ENCODE results near the gene ECE1. TPM values are rescaled to one million over a fixed set of nuclear protein-coding genes. Genes with fewer than 3 reads are reported as not detected.
A peak's percentile ranks its signal among the peaks of the same experiment; 100 is the strongest.

Gene ECE1
- total and polyA plus RNA-seq, 9 of the 15 experiments (the other 6 are each of a cell fraction or from before 2014, with no cell fraction given): 0.56 to 34.8 (median 11.0) TPM

GRCh38 chr1:21324368-21325141, 34.3 kb upstream of the ECE1 start (continued):
- TF ChIP-seq ATF4 (CRISPR knock-in tag; IDR thresholded peaks at IDR 0.05) (no peak), FOXM1 (IDR thresholded peaks at IDR 0.05; ENCODE audit: low read depth) (no peak), FOXM1 (CRISPR knock-in tag; IDR thresholded peaks at IDR 0.05; ENCODE audit: low read depth) (no peak), PHF21A (IDR thresholded peaks at IDR 0.05; ENCODE audit: borderline replicate concordance, low read depth) (no peak), KLF16 (IDR thresholded peaks at IDR 0.05) (0 out of 2 replicates have a peak, but pooled peaks have one; percentile 10), RBM34 (IDR thresholded peaks at IDR 0.05; ENCODE audit: borderline replicate concordance, insufficient read depth, low read length) (no peak), PKNOX1 (IDR thresholded peaks at IDR 0.05) (peak; percentile 94), BMI1 (IDR thresholded peaks at IDR 0.05; ENCODE audit: low read length) (no peak), GABPB1 (CRISPR knock-in tag; IDR thresholded peaks at IDR 0.05) (no peak), DDX20 (tag; IDR thresholded peaks at IDR 0.05; ENCODE audit: low read depth) (no peak), LCOR (CRISPR knock-in tag; IDR thresholded peaks at IDR 0.05) (no peak), PPARD (CRISPR knock-in tag; IDR thresholded peaks at IDR 0.05) (no peak), NCOR1 (IDR thresholded peaks at IDR 0.05) (no peak), ZNF445 (CRISPR knock-in tag; IDR thresholded peaks at IDR 0.05; ENCODE audit: low read depth) (no peak), LEF1 (IDR thresholded peaks at IDR 0.05) (no peak), THAP12 (CRISPR knock-in tag; IDR thresholded peaks at IDR 0.05) (no peak), TSHZ1 (CRISPR knock-in tag; IDR thresholded peaks at IDR 0.05) (no peak), ETV5 (CRISPR knock-in tag; IDR thresholded peaks at IDR 0.05; ENCODE audit: low read depth) (no peak), YBX1 (IDR thresholded peaks at IDR 0.05) (no peak), TCF3 (CRISPR knock-in tag; IDR thresholded peaks at IDR 0.05) (no peak), FOS (IDR thresholded peaks at IDR 0.05; ENCODE audit: extremely low read depth, insufficient read length) (peak; percentile 43), MAX (CRISPR knock-in tag; IDR thresholded peaks at IDR 0.05) (no peak), ZNF316 (IDR thresholded peaks at IDR 0.05) (peak; percentile 38)
